ENCODE results near the gene ATOSB.

DNA sequence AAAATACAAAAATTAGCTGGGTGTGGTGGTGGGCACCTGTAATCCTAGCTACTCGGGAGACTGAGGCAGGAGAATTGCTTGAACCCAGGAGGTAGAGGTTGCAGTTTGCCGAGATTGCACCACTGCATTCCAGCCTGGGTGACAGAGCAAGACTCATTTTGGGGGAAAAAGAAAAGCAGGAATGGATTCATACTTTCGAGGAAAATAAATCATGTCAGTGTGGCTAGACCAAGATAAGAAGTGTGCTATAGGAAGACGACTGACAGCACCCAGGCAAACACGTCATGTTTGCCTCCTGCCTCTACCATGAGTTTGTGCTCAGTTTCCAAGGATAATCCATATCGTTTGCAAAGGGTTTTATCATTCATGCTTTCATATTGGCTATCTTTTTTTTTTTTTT, 19.3 kb upstream of the ATOSB start:
- TF ChIP-seq, protein P1, sequence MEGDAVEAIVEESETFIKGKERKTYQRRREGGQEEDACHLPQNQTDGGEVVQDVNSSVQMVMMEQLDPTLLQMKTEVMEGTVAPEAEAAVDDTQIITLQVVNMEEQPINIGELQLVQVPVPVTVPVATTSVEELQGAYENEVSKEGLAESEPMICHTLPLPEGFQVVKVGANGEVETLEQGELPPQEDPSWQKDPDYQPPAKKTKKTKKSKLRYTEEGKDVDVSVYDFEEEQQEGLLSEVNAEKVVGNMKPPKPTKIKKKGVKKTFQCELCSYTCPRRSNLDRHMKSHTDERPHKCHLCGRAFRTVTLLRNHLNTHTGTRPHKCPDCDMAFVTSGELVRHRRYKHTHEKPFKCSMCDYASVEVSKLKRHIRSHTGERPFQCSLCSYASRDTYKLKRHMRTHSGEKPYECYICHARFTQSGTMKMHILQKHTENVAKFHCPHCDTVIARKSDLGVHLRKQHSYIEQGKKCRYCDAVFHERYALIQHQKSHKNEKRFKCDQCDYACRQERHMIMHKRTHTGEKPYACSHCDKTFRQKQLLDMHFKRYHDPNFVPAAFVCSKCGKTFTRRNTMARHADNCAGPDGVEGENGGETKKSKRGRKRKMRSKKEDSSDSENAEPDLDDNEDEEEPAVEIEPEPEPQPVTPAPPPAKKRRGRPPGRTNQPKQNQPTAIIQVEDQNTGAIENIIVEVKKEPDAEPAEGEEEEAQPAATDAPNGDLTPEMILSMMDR (IDR thresholded peaks at IDR 0.05; ENCODE audit: poor library complexity): no peak
- TF ChIP-seq EZH2phosphoT487 (IDR thresholded peaks at IDR 0.05; ENCODE audit: low read depth, severe bottlenecking, unreplicated experiment) (no peak), EZH2 (IDR thresholded peaks at IDR 0.05; ENCODE audit: borderline replicate concordance) (no peak)

All from hepatocyte (in vitro differentiated cells).